ENCODE measurements around the gene CERS5.

DNA sequence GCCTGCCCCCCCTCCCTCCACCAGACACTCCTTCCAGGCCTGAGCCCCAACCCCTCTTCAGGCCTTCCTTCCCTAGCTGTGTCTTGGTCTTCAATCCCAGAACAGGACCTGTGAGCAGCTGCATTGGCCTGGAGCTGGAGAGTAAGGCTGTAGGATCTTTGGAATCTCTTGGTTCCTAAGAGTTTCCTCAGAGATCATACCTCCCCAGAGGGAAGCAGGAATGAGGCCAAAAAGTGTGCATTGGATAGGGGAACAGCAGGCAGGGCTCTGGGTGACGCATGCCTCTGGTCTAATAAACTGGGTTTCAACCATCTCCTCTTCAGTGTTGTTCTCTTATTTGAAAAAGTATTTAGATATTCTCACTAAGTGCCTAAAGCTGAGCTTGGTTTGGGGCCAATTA, 83.9 kb downstream of the CERS5 start:
- TF ChIP-seq, protein P1, sequence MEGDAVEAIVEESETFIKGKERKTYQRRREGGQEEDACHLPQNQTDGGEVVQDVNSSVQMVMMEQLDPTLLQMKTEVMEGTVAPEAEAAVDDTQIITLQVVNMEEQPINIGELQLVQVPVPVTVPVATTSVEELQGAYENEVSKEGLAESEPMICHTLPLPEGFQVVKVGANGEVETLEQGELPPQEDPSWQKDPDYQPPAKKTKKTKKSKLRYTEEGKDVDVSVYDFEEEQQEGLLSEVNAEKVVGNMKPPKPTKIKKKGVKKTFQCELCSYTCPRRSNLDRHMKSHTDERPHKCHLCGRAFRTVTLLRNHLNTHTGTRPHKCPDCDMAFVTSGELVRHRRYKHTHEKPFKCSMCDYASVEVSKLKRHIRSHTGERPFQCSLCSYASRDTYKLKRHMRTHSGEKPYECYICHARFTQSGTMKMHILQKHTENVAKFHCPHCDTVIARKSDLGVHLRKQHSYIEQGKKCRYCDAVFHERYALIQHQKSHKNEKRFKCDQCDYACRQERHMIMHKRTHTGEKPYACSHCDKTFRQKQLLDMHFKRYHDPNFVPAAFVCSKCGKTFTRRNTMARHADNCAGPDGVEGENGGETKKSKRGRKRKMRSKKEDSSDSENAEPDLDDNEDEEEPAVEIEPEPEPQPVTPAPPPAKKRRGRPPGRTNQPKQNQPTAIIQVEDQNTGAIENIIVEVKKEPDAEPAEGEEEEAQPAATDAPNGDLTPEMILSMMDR (IDR thresholded peaks at IDR 0.05; ENCODE audit: insufficient read depth, low read length, poor library complexity, severe bottlenecking): no peak
- TF ChIP-seq EZH2phosphoT487 (conservative IDR thresholded peaks at IDR 0.05; ENCODE audit: low read length): no peak

Data from SU-DHL-6 (cell line).